Thymus (tissue), 11 donors: ENCODE data around the gene MKI67. TPM values are rescaled to one million over a fixed set of nuclear protein-coding genes. Genes with fewer than 3 reads are reported as not detected.
"Not testable (repeated sequence)": the region's sequence is repeated elsewhere in the genome, so short reads cannot be mapped to it uniquely, and the experiment has no call there.

Experiments
- DNase-seq, 9 donors: peaks; one replicate each; pipeline ENCODE4 v3.0.0-alpha.2; 2013; ENCODE audit warnings: low spot score in 9 of 9, low read depth in 6 of 9, missing footprints in 1 of 9
- H3K27ac ChIP-seq, 2 donors: one replicate each; pipeline ENCODE4 v1.5.1; 2013; ENCODE audit warnings: control low read depth in 1 of 2, low read depth in 1 of 2, low read length in 1 of 2, mild to moderate bottlenecking in 1 of 2, moderate library complexity in 1 of 2
- H3K27me3 ChIP-seq, 2 donors: one replicate each; pipeline ENCODE4 v1.5.1; 2013; ENCODE audit warnings: low read length in 1 of 2; ENCODE audit not compliant: control insufficient read depth in 2 of 2, insufficient read depth in 1 of 2
- H3K36me3 ChIP-seq, 2 donors: one replicate each; pipeline ENCODE4 v1.5.1; 2013; ENCODE audit warnings: low read length in 1 of 2, mild to moderate bottlenecking in 1 of 2, moderate library complexity in 1 of 2; ENCODE audit not compliant: control insufficient read depth in 2 of 2, insufficient read depth in 2 of 2
- H3K4me1 ChIP-seq, 2 donors: one replicate each; pipeline ENCODE4 v1.5.1; 2013; ENCODE audit warnings: low read length in 2 of 2; ENCODE audit not compliant: control insufficient read depth in 2 of 2, insufficient read depth in 2 of 2
- H3K4me3 ChIP-seq, 2 donors: one replicate each; pipeline ENCODE4 v1.5.1; 2013; ENCODE audit warnings: low read length in 2 of 2, control low read depth in 1 of 2, mild to moderate bottlenecking in 1 of 2
- H3K9me3 ChIP-seq, 2 donors: one replicate each; pipeline ENCODE4 v1.5.1; 2013; ENCODE audit warnings: low read length in 1 of 2, mild to moderate bottlenecking in 1 of 2; ENCODE audit not compliant: control insufficient read depth in 2 of 2, insufficient read depth in 1 of 2
- WGBS: extraction: QIAGEN DNeasy Blood & Tissue Kit; methylation state at CpG from one replicate; pipeline ENCODE4 v1.1.7; 2013; 5-methylcytosine and 5-hydroxymethylcytosine counted together
- polyA plus RNA-seq: library from polyadenylated mRNA; stranded (reverse); fragments of 200-250 nt; gene quantifications from one replicate; pipeline ENCODE4 v1.2.3, GENCODE V29; 2013
- total RNA-seq: library from RNA; stranded (reverse); fragments of 120-200 nt; gene quantifications from one replicate; pipeline ENCODE4 v1.2.4, GENCODE V29; 2013
- donor health status: healthy.

MKI67 gene
- total and polyA plus RNA-seq, 2 donors, result 3.9 to 41.5 TPM

DNA sequence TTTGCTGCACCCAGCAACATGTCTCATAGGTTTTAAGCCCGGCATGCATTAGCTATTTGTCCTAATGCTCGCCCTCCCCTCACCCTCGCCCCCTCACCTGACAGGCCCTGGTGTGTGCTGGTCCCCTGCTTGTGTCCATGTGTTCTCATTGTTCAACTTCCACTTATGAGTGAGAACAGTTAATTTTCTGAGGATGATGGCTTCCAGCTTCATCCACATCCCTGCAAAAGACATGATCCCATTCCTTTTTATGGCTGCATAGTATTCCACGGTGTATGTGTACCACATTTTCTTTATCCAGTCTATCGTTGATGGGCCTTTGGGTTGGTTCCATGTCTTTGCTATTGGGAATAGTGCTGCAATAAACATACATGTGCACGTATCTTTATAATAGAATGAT is 40.9 kb upstream of the MKI67 start:
- not testable (repeated sequence) for H3K4me3 ChIP-seq, DNase-seq, H3K9me3 ChIP-seq, H3K4me1 ChIP-seq, H3K27me3 ChIP-seq, H3K36me3 ChIP-seq, H3K27ac ChIP-seq
- WGBS, result 94% methylated on average over 6 of the region's 6 CpGs

DNA sequence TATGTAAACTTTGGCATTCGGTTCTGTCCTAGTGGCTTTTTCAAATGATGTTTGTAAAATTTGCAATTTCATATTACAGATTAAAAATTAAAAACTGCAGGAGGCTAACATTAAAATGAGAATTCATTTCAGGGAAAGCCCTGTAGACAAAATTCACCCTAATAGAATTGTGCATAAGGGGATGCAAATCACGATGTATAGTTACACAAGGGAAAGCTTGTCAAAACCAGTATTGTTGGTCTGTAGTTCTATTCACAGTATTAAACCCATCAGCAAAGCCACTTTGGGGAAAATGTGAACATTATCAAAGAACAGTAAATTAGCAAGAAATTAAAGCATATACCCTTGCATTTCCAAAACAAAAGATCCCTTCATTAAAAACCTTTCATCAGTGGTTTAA is 39.9 kb upstream of the MKI67 start:
- 94% methylated on average over 2 of the region's 2 CpGs for WGBS
- no peak for DNase-seq
- Histone ChIP-seq H3K4me1 (peaks cover 0 to 1% of the 10 kb centered on the region in 2 donors), H3K27me3 (no peaks in the 10 kb centered on the region), H3K4me3 (no peak overlapping the region), H3K36me3 (no peaks in the 10 kb centered on the region), H3K9me3 (no peaks in the 10 kb centered on the region), H3K27ac (no peak overlapping the region)

DNA sequence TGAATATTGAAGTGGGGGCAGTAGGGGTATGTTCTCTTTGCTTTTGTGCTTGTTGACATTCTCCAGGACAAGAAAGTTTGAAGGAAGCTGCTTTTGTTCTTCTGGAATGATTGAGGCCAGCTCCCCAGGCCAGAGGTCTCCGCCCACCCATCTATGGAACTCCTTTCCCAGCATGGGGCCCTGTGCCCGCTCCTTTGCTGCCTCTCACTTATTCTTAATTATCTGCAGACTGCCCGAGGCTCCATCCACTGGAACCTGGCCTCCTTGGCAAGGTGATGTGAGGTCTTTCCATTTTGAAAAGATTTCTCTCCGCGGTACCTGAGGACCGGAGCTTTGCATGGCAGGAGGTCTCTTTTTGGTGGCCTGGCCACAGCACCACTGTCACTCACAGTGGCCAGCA is 39.3 kb upstream of the MKI67 start:
- WGBS, result 94% methylated on average over 6 of the region's 6 CpGs
- Histone ChIP-seq H3K4me1 (peaks cover 0 to 2% of the 10 kb centered on the region in 2 donors), H3K27me3 (no peaks in the 10 kb centered on the region), H3K36me3 (no peaks in the 10 kb centered on the region), H3K9me3 (no peaks in the 10 kb centered on the region), H3K27ac (no peak overlapping the region), H3K4me3 (no peak overlapping the region)
- no peak for DNase-seq

DNA sequence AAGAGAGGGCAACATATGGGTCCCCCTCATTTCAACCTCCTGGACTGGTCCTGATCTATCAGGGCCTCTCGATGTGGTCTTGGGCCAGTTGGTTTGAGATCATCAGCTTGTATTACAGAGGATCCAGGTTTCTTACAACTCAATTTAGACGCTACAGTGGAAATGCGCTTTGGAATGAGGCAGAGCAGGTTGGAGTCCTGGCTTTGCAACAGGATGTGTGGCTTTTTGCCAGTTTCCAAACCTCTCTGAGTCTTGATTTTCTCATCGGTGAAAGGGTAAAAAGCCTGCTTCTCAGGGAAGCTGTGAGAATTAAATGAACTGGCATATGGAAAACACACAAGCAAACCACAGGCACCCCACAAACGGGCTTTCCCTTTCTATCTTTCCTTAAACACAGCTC is 37.5 kb upstream of the MKI67 start:
- peaks cover 0 to 5% of the 10 kb centered on the region in 2 donors for H3K4me1 ChIP-seq
- no peak overlapping the region for H3K27ac ChIP-seq
- no peak for DNase-seq
- no peak overlapping the region for H3K4me3 ChIP-seq
- no peaks in the 10 kb centered on the region for H3K36me3 ChIP-seq
- no peaks in the 10 kb centered on the region for H3K9me3 ChIP-seq
- 92% methylated on average over 5 of the region's 5 CpGs for WGBS
- H3K27me3 ChIP-seq, result no peaks in the 10 kb centered on the region

DNA sequence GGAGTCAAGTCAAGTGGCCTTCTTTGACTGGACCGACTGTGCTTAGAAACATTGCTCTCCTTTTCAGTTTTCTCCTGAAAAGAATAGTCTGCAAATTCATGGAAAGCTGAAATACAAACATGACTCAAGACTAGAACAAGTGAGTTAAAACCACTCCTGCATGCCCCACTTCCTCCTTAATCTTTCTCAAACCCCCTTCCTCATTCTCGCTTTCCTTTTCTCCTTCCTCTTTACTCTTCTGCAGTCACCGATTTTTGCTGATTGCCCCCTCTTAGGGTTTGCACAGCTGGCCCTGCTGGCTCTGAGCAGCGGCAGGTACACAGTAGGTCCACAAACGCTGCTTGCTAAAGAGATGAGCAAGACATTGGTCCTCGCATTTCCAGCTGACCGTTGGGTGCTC is 34.8 kb upstream of the MKI67 start:
- no peak for DNase-seq
- Histone ChIP-seq H3K27me3 (no peaks in the 10 kb centered on the region), H3K4me3 (no peak overlapping the region), H3K27ac (no peak overlapping the region), H3K4me1 (peaks cover 0 to 5% of the 10 kb centered on the region in 2 donors), H3K36me3 (no peaks in the 10 kb centered on the region), H3K9me3 (no peaks in the 10 kb centered on the region)
- 74% methylated on average over 7 of the region's 7 CpGs for WGBS

DNA sequence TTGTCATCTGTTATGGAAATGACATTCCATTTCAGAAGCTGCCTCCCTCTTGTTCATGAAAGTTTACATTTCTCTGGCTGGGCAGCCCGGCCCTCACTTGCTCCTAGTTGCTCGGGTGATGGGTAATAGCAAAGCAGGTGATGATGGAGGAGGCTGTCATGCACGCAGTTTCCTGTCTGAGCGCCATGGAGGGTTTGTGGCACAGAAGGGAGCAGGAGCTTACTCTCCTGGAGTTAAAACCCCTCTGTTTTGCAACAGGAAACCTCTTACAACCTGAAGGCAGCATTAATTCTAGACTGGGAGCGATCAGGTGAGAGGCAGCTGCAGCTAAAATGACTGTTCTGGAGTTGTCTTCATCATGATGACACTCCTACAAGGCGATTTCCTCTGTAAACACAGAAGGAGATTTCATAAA is 34.1 kb upstream of the MKI67 start:
- H3K4me1 ChIP-seq, result peaks cover 0 to 5% of the 10 kb centered on the region in 2 donors
- no peak overlapping the region for H3K4me3 ChIP-seq
- 61% methylated on average over 6 of the region's 6 CpGs for WGBS
- H3K27me3 ChIP-seq, result no peaks in the 10 kb centered on the region
- DNase-seq, result peak in 2 of 9 donors; percentile 17 to 35
- H3K36me3 ChIP-seq, result no peaks in the 10 kb centered on the region
- no peaks in the 10 kb centered on the region for H3K9me3 ChIP-seq
- no peak overlapping the region for H3K27ac ChIP-seq

DNA sequence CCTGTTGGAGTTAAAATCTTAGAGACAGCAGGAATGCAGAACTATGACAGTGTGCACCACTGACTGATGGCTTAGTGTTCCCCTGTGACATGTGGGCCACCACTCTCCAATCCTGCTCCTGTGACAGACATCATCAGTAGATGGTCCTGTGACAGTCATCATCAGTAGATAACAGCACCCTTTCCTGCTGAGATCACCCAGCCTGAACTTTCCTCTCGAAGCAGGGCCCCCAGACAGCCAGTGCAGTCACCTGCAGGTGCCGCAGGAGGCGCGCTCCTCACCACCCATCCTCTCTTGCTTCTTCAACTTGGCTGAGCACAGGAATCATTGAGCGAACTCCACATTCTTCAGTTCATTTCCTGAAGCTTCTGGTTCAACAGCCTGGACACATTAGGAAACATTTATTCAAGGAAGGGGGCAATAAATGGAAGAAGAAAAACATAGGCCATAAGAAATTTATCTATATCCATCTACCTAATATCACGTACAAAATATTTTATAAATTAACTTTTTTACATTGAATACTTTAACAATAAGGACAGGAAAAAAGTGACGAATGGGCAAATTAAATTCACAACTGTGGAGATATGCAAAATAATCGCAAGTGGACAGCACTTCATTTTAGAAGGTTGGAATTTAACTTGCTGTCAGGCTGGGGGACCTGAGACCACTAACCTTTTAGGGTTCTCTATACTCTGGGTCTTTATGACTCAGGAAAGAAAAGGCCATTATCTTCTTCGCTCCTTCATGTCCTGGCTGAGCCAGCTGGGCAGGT is 32.0 kb upstream of the MKI67 start:
- WGBS, result 96% methylated on average over 9 of the region's 9 CpGs

DNA sequence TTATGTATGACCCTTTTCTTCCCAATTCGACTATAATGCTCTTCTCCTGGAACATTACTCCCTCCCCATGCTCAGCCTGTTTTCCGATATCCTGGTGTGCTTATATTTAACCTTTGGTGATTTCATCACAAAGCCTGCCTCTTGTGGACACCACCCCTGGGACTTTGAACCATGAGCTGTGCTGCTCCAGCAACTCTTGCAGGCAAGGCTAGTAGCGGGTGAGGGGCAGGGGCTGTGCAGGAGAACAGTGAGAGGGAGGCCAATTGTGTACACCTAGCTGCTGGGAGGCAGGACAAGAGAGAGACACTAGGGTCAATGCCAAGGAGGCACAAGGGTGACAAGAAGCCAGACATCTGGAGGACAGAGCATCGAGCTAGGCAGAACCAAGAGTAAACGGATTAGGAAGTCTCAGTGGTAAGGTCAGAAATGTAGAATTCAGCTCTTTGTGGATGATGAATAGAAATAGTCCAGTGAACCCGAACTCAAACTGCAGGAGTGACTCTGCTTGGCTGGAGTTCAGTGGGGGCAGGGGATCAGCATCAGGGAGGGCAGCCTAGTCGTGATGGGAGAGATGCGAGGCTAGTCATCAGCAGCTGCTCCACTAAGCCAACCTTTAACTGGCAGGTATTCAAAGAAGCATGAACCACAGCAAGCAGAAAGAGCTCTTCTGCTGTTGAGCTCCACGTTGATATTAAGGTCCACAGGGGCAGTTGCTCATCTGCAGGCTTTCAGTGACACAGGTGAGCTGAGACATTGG is 31.0 kb upstream of the MKI67 start:
- DNase-seq, result no peak
- 93% methylated on average over 9 of the region's 9 CpGs for WGBS
- Histone ChIP-seq H3K36me3 (no peaks in the 10 kb centered on the region), H3K4me1 (peaks cover 0 to 5% of the 10 kb centered on the region in 2 donors), H3K27me3 (peaks cover 0 to 4% of the 10 kb centered on the region in 2 donors), H3K4me3 (no peak overlapping the region), H3K9me3 (no peaks in the 10 kb centered on the region), H3K27ac (no peak overlapping the region)

More for the DNA sequence above, 32.0 kb upstream of the MKI67 start:
- Histone ChIP-seq H3K27ac (no peak overlapping the region), H3K4me3 (no peak overlapping the region), H3K9me3 (no peaks in the 10 kb centered on the region), H3K36me3 (no peaks in the 10 kb centered on the region), H3K4me1 (peaks cover 0 to 5% of the 10 kb centered on the region in 2 donors), H3K27me3 (no peaks in the 10 kb centered on the region)
- no peak for DNase-seq
